Forelimb muscle (tissue), 1 donor: ENCODE results near the gene JKAMP. TPM values are rescaled to one million over a fixed set of nuclear protein-coding genes. Genes with fewer than 3 reads are reported as not detected.

ENCODE experiments used
- DNase-seq: peaks from one replicate; pipeline ENCODE4 v3.0.0-alpha.2; 2013; ENCODE audit warnings: low read depth
- polyA plus RNA-seq: library from polyadenylated mRNA; unstranded; fragments of 120-200 nt; gene quantifications from one replicate; pipeline ENCODE4 v1.2.1, GENCODE V29; 2013; ENCODE audit not compliant: insufficient read length

The JKAMP gene
- polyA plus RNA-seq, 1 donor: 45.8 TPM

GRCh38 chr14:59481407-59481806, 2.9 kb upstream of the JKAMP start:
- DNase-seq: no peak

- DNase-seq: no peak
Observed at GRCh38 chr14:59481871-59482540, 2.3 kb upstream of the JKAMP start.

- DNase-seq: no peak
Observed at GRCh38 chr14:59482541-59483331, 1.6 kb upstream of the JKAMP start.

- DNase-seq: no peak
Observed at GRCh38 chr14:59483363-59483762, 954 bp upstream of the JKAMP start.

- DNase-seq: no peak
Observed at GRCh38 chr14:59484639-59485175, 390 bp downstream of the JKAMP start.

- no peak for DNase-seq
Observed at GRCh38 chr14:59490756-59491155, 6.4 kb downstream of the JKAMP start.

- no peak for DNase-seq
Observed at GRCh38 chr14:59492384-59492783, 8.1 kb downstream of the JKAMP start.

- no peak for DNase-seq
Observed at GRCh38 chr14:59500732-59501131, 16.4 kb downstream of the JKAMP start.

- no peak for DNase-seq
Observed at GRCh38 chr14:59503256-59503655, 18.9 kb downstream of the JKAMP start.

- DNase-seq: no peak
Observed at GRCh38 chr14:59507063-59507751, 22.9 kb downstream of the JKAMP start.

GRCh38 chr14:59507752-59508103, 23.4 kb downstream of the JKAMP start:
- no peak for DNase-seq

- DNase-seq: no peak
Observed at GRCh38 chr14:59509101-59509500, 24.8 kb downstream of the JKAMP start.

GRCh38 chr14:59510001-59510400, 25.7 kb downstream of the JKAMP start:
- DNase-seq: no peak

- DNase-seq: no peak
Observed at GRCh38 chr14:59510966-59511365, 26.6 kb downstream of the JKAMP start.

GRCh38 chr14:59511916-59512575, 27.7 kb downstream of the JKAMP start:
- no peak for DNase-seq

GRCh38 chr14:59520224-59520623, 35.9 kb downstream of the JKAMP start:
- DNase-seq: no peak

- no peak for DNase-seq
Observed at GRCh38 chr14:59529189-59529588, 44.9 kb downstream of the JKAMP start.

- no peak for DNase-seq
Observed at GRCh38 chr14:59530349-59530748, 46.0 kb downstream of the JKAMP start.

- no peak for DNase-seq
Observed at GRCh38 chr14:59532419-59532818, 48.1 kb downstream of the JKAMP start.

- DNase-seq: no peak
Observed at GRCh38 chr14:59534361-59534987, 50.2 kb downstream of the JKAMP start.

GRCh38 chr14:59537476-59537875, 53.2 kb downstream of the JKAMP start:
- DNase-seq: no peak

- DNase-seq: no peak
Observed at GRCh38 chr14:59538936-59539335, 54.6 kb downstream of the JKAMP start.
